Activated T-helper 9 cell treated with anti-CD3 and anti-CD28 coated beads, Interleukin-2, amount 50 U/mL, for 16 hours (primary cell): ENCODE measurements around the gene NUFIP2.
"Not testable (repeated sequence)": the region's sequence is repeated elsewhere in the genome, so short reads cannot be mapped to it uniquely, and the experiment has no call there.

Experiments used
- DNase-seq: peaks from one replicate; pipeline ENCODE4 v3.0.0-alpha.2; 2020; ENCODE audit warnings: low read depth

The NUFIP2 gene

DNA sequence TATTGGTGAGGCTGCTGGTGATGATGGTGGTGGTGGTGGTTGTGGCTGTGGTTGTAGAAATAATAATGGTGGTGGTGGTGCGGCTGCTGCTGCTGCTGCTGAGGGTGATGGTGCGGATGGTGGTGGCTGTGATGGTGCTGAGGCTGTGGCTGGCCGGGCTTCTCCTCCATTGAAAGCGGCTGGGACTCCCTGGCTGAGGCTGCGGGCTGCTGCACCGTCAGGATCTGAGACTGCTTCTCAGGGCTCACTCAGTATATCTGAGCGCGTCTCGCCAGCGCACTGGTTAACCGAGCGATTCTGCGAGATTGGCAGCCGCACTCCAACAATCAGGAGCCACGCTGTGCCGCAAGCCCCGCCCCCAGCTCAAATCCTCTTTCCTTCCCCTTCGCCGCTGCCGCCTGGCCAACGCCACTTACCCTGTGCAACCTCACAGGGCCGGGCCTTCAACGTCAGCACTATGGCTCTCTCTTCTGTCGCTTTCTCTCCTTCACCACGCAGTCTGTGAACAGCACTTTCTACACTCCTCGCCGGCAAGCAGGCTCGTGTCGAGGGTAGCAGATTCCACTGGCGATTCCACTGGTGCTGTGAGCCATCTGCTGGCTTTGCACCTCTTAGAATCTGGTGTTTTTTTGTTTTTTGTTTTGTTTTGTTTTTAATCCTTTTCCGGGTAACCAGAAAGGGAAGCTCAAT is at the start of gene NUFIP2:
Gene NUFIP2, minus strand, starts transcription at position 259 of the 690 bp plus-strand sequence. Its CDS starts 89 bp downstream, at position 170.
- peak; percentile 98 for DNase-seq

DNA sequence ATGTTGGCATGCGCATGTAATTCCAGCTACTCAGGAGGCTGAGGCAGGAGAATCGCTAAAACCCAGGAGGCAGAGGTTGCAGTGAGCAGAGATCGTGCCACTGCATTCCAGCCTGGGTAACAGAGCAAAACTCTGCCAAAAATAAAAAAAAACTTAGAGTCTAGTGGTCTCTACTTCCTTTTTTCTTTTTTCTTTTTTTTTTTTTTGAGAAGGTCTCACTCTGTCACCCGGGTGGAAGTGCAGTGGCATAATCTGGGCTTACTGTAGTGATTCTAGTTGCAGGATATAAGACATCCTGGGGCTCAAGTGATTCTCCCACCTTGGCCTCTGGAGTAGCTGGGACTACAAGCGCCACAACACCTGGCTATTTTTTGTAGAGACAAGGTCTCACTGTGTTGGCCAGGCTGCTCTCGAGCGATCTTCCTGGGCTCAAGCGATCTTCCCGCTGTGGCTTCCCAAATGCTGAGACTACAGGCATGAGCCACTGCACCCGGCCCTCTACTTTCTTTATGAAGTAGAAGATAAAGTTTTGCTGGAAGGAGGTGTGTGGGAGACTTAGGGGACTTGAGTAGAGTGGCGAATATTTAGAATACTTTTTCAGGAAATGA is 48.3 kb upstream of the NUFIP2 start:
- DNase-seq: no peak

GRCh38 chr17:29341726-29342125 is 47.8 kb upstream of the NUFIP2 start:
- no peak for DNase-seq

- not testable (repeated sequence) for DNase-seq
Measured at GRCh38 chr17:29339016-29339415, 45.1 kb upstream of the NUFIP2 start.

GRCh38 chr17:29331708-29332085 is 37.7 kb upstream of the NUFIP2 start:
- no peak for DNase-seq

DNA sequence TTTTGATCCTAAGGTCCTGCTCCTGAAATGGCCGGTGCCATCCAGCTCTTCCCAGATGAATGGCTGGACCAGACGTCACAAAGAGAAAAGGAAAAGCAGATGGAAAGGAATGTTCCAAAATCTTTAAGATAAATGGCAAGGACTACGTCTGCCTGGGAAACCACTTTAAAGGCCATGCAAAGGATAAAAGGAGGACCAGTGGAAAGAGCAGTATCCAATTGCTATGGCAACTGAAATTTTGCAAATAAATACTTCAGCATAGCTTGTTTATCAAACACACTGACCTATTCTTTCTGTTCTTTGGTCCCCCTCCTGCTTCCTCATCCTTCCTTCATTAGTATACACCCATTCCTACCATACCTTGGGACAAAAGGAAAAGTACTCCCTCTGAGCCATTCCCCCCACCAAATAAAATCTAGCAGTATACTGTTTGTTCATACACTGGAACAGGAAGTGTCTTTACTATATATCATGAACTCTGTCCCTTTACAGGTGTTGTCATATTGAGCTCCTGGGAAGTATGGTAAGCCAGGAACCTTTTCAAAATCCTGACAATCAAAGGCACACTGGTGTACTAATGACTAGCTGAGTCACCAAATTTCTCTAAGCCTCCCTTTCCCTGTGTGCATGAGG is 37.2 kb upstream of the NUFIP2 start:
- no peak for DNase-seq

DNA sequence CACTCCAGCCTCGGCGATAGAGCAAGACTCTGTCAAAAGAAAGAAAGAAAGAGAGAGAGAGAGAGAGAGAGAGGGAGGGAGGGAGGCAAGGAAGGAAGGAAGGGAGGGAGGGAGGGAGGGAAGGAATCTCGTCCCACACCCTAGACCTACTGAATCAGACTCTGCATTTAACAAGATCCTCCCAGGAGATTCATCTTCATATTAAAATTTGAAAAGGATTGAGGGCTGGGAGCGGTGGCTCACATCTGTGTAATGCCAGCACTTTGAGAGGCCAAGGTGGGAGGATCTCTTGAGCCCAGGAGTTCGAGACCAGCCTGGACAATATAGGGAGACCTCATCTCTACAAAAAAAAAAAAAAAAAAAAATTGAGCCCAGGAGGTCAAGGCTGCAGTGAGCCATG is 33.5 kb upstream of the NUFIP2 start:
- DNase-seq: no peak

DNA sequence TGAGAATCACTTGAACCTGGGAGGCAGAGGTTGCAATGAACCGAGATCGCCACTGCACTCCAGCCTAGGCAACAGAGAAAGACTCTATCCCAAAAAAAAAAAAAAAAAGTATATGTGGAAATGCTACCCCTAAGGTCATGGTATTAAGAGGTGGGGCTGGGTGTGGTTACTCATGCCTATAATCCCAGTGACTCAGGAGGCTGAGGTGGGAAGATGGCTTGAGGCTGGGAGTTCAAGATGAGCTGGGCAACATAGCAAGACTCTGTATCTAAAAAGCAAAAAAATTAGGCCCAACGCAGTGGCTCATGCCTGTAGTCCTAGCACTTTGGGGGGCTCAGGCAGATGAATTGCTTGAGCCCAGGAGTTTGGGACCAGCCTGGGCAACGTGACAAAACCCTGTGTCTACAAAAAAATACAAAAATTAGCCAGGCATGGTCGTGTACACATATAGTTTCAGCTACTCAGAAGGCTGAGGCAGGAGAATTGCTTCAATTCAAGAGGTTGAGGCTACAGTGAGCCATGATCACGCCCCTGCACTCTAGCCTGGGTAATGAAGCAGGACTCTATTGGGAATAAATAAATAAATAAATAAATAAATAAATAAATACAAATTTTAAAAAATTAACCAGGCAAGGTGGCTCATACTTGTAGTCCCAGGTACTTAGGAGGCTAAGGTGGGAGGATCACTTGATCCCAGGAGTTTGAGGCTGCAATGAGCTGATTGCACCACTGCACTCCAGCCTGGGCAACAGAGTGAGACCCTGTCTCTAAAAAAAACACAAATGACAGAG is 32.3 kb upstream of the NUFIP2 start:
- DNase-seq: no peak

GRCh38 chr17:29322363-29322762 is 28.4 kb upstream of the NUFIP2 start:
- DNase-seq: no peak

DNA sequence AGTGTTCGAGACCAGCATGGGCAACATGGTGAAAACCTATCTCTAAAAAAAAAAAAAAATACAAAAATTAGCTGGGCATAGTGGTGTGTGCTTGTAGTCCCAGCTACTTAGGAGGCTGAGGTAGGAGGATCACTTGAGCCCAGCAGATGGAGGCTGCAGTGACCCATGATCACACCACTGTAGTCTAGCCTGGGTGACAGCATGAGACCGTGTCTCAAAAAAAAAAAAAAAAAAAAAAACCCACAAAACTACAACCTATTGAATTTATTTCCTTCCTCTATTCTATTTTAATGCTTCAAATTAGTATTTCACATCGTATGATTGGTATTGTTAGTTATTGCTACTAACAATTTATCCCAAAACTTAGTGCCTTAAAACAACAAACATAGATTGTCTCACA is 9.4 kb upstream of the NUFIP2 start:
- no peak for DNase-seq

DNA sequence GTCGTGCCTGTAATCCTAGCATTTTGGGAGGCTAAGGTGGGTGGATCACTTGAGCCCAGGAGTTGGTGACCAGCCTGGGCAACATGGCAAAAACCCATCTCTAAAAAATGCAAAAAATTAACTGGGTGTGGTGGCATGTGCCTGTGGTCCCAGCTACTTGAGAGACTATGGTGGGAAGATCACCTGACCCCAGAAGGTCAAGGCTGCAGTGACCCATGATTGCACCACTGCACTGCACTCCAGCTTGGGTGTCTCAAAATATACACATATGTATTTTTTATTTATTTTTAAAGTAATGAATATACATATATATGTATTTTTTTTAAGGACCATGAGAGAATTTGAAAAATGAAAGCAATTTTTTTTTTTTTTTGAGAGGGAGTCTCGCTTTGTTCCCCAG is 5.1 kb upstream of the NUFIP2 start:
- DNase-seq: no peak

- no peak for DNase-seq
Measured at GRCh38 chr17:29295420-29295819, 1.5 kb upstream of the NUFIP2 start.

GRCh38 chr17:29294580-29294900 is 592 bp upstream of the NUFIP2 start:
- DNase-seq: no peak

GRCh38 chr17:29292992-29293889 is 707 bp downstream of the NUFIP2 start:
- DNase-seq: peak; percentile 40

GRCh38 chr17:29292071-29292991 is 1.6 kb downstream of the NUFIP2 start:
- DNase-seq: peak; percentile 32

- DNase-seq: no peak
Measured at GRCh38 chr17:29291163-29291752, 2.7 kb downstream of the NUFIP2 start.

GRCh38 chr17:29289852-29290251 is 4.1 kb downstream of the NUFIP2 start:
- DNase-seq: no peak

DNA sequence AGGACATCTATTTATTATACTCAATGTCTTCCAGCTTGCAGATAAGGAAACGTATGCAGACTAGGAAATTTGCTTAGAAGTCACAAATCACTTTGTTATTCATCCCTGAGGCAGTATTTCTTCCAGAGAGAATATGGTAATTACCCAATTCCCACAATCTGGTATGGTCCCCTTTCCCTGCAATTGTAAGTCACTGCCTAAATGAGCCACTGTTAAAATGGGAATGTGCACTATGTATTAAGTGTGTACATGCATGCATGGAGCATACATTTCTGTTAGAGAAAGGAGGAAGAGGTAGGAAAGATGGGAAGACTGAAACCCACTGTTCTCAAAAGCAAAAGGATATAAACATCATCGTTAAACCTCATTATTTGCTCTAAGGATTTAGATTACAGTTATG is 10.0 kb downstream of the NUFIP2 start:
- DNase-seq: no peak

GRCh38 chr17:29283496-29283895 is 10.5 kb downstream of the NUFIP2 start:
- DNase-seq: no peak

- no peak for DNase-seq
Measured at GRCh38 chr17:29279397-29280070, 14.4 kb downstream of the NUFIP2 start.
